Measurements from ENCODE around the gene NEAT1. TPM values are rescaled to one million over a fixed set of nuclear protein-coding genes. Genes with fewer than 3 reads are reported as not detected.

Gene NEAT1
- total and polyA plus RNA-seq, 2 experiments from 2014 or later, result 5.3 to 7.2 TPM

GRCh38 chr11:65476632-65477148 lies 54.1 kb downstream of the NEAT1 start:
- Histone ChIP-seq H4K20me1 (replicated peaks; ENCODE audit: insufficient read depth) (no peaks in the 10 kb centered on the region), H3K4me1 (ENCODE audit: insufficient read depth) (peaks cover 33% of the 10 kb centered on the region), H3K9me2 (ENCODE audit: insufficient read depth) (no peaks in the 10 kb centered on the region), H3K27me3 (ENCODE audit: insufficient read depth) (no peaks in the 10 kb centered on the region), H3K4me2 (peak overlapping the region; percentile 92), H3F3A (replicated peaks; ENCODE audit: low read depth) (peaks cover 18% of the 10 kb centered on the region), H3K27ac (ENCODE audit: low read depth) (peak overlapping the region; percentile 90), H2AFZ (peak overlapping the region; percentile 91; the same call in 1 of the 2 replicates), H3K4me3 (peak overlapping the region; percentile 79), H3K36me3 (ENCODE audit: insufficient read depth) (no peaks in the 10 kb centered on the region), H3K79me2 (replicated peaks; ENCODE audit: insufficient read depth) (peaks cover 9% of the 10 kb centered on the region)
- Mint-ChIP-seq H3K27ac (peak overlapping the region; percentile 93), H3K4me1 (peaks cover 37% of the 10 kb centered on the region), H3K4me3 (peak overlapping the region; percentile 83), H3K36me3 (ENCODE audit: low read depth) (no peaks in the 10 kb centered on the region; the same call in 2 of the 3 replicates), H3K27me3 (ENCODE audit: insufficient read depth, low read depth, poor library complexity) (peaks cover 12% of the 10 kb centered on the region), H3K9me3 (peaks cover 2% of the 10 kb centered on the region; the same call in 1 of the 3 replicates)
- ATAC-seq (no peak), DNase-seq (ENCODE audit: low spot score) (no peak)
- TF ChIP-seq CREB1 (CRISPR knock-in tag; IDR thresholded peaks at IDR 0.05; ENCODE audit: low read depth) (no peak), REST (IDR thresholded peaks at IDR 0.05; ENCODE audit: unreplicated experiment) (no peak), ZNF114 (CRISPR knock-in tag; IDR thresholded peaks at IDR 0.05) (no peak), ETS1 (IDR thresholded peaks at IDR 0.05) (no peak), POLR2AphosphoS5 (IDR thresholded peaks at IDR 0.05; ENCODE audit: low read depth) (no peak), NANOG (IDR thresholded peaks at IDR 0.05; ENCODE audit: borderline replicate concordance) (no peak), JUNB (IDR thresholded peaks at IDR 0.05; ENCODE audit: unreplicated experiment) (no peak), STAT1 (IDR thresholded peaks at IDR 0.05; ENCODE audit: unreplicated experiment) (no peak), ZNF462 (CRISPR knock-in tag; IDR thresholded peaks at IDR 0.05) (no peak), ZNF331 (CRISPR knock-in tag; IDR thresholded peaks at IDR 0.05; ENCODE audit: low read depth) (no peak), EZH2phosphoT487 (IDR thresholded peaks at IDR 0.05; ENCODE audit: unreplicated experiment) (no peak), CTCF (conservative IDR thresholded peaks at IDR 0.05; ENCODE audit: low read depth in 2 of 2) (no peak), EZH2 (IDR thresholded peaks at IDR 0.05; ENCODE audit: low read depth, unreplicated experiment) (no peak)

Data from GM23338 (cell line).